Measurements from ENCODE around the gene HEATR1. TPM values are rescaled to one million over a fixed set of nuclear protein-coding genes. Genes with fewer than 3 reads are reported as not detected.

Gene HEATR1
- total RNA-seq, 1 experiment from 2014 or later = 43.0 TPM

DNA sequence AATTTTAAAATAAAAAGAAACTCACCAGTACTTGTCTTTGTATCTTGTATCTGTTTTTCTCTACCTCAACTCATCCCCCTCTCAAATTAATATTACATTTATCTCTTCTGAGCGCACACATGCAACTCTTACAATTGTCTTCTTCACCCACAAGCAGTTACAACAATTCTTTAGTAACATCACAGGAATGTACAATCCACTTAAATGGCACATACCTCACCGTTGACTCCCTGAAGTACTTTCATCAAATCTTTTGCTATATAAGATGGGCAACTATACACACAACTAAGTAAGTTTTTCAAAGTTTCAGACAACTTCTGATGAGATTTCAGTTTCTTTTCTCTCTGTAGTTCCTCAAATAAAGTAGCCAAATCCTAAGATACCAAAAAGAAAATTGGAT, 28.3 kb downstream of the HEATR1 start:
- no peak overlapping the region for H2AFZ ChIP-seq
- H3K79me2 ChIP-seq (ENCODE audit: low read depth) = no peaks in the 10 kb centered on the region
- H3K4me1 ChIP-seq (replicated peaks; ENCODE audit: insufficient read depth) = no peaks in the 10 kb centered on the region
- peaks cover 6% of the 10 kb centered on the region; the same call in 1 of the 2 replicates for H4K20me1 ChIP-seq (ENCODE audit: insufficient read depth)
- ChIA-PET CTCF (no interaction called here), POLR2A (ENCODE audit: unreplicated experiment) (no interaction called here)
- H3K9me3 ChIP-seq (ENCODE audit: insufficient read depth, low read depth) = no peaks in the 10 kb centered on the region
- H3K4me3 ChIP-seq = no peak overlapping the region
- intact Hi-C loops (cut with micrococcal nuclease; ENCODE audit: unreplicated experiment) = no loop called here
- DNase-seq = no peak
- TF ChIP-seq, protein P1, sequence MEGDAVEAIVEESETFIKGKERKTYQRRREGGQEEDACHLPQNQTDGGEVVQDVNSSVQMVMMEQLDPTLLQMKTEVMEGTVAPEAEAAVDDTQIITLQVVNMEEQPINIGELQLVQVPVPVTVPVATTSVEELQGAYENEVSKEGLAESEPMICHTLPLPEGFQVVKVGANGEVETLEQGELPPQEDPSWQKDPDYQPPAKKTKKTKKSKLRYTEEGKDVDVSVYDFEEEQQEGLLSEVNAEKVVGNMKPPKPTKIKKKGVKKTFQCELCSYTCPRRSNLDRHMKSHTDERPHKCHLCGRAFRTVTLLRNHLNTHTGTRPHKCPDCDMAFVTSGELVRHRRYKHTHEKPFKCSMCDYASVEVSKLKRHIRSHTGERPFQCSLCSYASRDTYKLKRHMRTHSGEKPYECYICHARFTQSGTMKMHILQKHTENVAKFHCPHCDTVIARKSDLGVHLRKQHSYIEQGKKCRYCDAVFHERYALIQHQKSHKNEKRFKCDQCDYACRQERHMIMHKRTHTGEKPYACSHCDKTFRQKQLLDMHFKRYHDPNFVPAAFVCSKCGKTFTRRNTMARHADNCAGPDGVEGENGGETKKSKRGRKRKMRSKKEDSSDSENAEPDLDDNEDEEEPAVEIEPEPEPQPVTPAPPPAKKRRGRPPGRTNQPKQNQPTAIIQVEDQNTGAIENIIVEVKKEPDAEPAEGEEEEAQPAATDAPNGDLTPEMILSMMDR (conservative IDR thresholded peaks at IDR 0.05) = no peak
- TF ChIP-seq EZH2 (IDR thresholded peaks at IDR 0.05; ENCODE audit: low read depth) = no peak
- no peak overlapping the region for H3K27ac ChIP-seq
- no peaks in the 10 kb centered on the region for H3K27me3 ChIP-seq (ENCODE audit: insufficient read depth, low read depth)
- H3F3A ChIP-seq (ENCODE audit: insufficient read depth, low read depth) = no peaks in the 10 kb centered on the region
- H3K36me3 ChIP-seq (ENCODE audit: low read depth) = peaks cover 41% of the 10 kb centered on the region
- H3K9me2 ChIP-seq (ENCODE audit: insufficient read depth) = no peaks in the 10 kb centered on the region
- no TSS peak for BruUV-seq (replicated peaks)
- H3K4me2 ChIP-seq = no peak overlapping the region

DNA sequence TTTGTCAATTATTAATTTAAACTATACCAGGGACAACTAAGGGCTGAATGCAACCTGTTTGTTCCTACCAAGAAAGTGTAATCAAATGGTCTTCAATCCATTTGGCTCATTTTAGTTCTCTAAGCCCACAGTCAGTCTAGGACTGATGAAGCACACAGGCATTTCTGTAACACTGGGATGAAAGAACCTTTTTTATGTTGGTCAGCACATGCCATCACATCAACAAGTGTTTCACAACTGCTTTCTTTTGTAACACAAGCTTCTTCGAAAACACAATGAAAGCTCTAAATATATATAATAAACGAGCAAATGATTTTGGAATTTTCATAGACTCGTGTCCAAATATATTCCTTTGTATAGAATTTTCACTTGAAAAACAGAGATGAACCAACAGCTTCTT, 28.8 kb downstream of the HEATR1 start:
- no peak for DNase-seq
- TF ChIP-seq, protein P1 (conservative IDR thresholded peaks at IDR 0.05) = no peak
- TF ChIP-seq EZH2 (IDR thresholded peaks at IDR 0.05; ENCODE audit: low read depth) = no peak

DNA sequence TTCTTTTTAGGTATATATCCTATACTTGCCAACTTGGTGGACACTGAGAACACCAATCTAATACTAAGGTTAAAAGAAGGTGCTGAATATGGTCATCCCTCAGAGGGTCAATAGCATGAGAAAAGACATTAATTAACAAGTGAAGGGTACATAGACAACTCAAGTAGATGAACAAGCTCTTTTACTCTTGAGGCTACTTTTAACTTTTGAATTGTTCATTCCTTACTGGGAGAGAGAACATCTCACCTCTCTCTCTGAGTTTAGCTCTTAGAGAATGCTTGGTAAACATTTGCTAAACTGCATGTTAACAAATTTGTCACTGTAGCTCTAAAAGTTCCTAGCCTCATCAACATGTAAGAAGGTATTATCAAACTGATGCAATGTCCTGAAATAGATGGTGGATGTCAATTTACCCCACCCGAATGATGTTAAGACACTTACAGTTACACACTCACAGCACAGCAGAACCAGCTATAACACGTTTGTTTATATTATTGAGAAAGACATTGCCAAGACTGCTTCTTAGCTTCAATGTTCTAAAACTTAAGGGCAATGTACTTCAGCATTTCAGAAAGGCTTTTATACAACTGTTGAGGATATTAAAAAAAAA, 35.9 kb downstream of the HEATR1 start:
- H3F3A ChIP-seq (ENCODE audit: insufficient read depth, low read depth) = no peaks in the 10 kb centered on the region
- intact Hi-C loops (cut with micrococcal nuclease; ENCODE audit: unreplicated experiment) = no loop called here
- H2AFZ ChIP-seq = no peak overlapping the region
- no peak overlapping the region for H3K4me3 ChIP-seq
- DNase-seq = no peak
- CTCF ChIA-PET = no interaction called here
- no peaks in the 10 kb centered on the region for H3K9me2 ChIP-seq (ENCODE audit: insufficient read depth)
- no peaks in the 10 kb centered on the region for H3K79me2 ChIP-seq (ENCODE audit: low read depth)
- no peaks in the 10 kb centered on the region for H4K20me1 ChIP-seq (ENCODE audit: insufficient read depth)
- BruUV-seq (replicated peaks) = no TSS peak
- POLR2A ChIA-PET (ENCODE audit: unreplicated experiment) = no interaction called here
- TF ChIP-seq, protein P1 (conservative IDR thresholded peaks at IDR 0.05) = no peak
- no peak for TF ChIP-seq EZH2 (IDR thresholded peaks at IDR 0.05; ENCODE audit: low read depth)
- no peaks in the 10 kb centered on the region for H3K4me1 ChIP-seq (replicated peaks; ENCODE audit: insufficient read depth)
- H3K36me3 ChIP-seq (ENCODE audit: low read depth) = peaks cover 56% of the 10 kb centered on the region
- no peaks in the 10 kb centered on the region for H3K27me3 ChIP-seq (ENCODE audit: insufficient read depth, low read depth)
- H3K27ac ChIP-seq = 0 out of 2 replicates have a peak overlapping the region, but pooled peaks have one; percentile 24
- H3K9me3 ChIP-seq (ENCODE audit: insufficient read depth, low read depth) = no peaks in the 10 kb centered on the region
- no peak overlapping the region for H3K4me2 ChIP-seq

More for the DNA sequence above, 28.8 kb downstream of the HEATR1 start:
- Histone ChIP-seq H3F3A (ENCODE audit: insufficient read depth, low read depth) (no peaks in the 10 kb centered on the region), H3K4me1 (replicated peaks; ENCODE audit: insufficient read depth) (no peaks in the 10 kb centered on the region), H4K20me1 (ENCODE audit: insufficient read depth) (peaks cover 6% of the 10 kb centered on the region; the same call in 1 of the 2 replicates), H3K4me3 (no peak overlapping the region), H3K36me3 (ENCODE audit: low read depth) (peaks cover 44% of the 10 kb centered on the region), H3K27ac (no peak overlapping the region), H3K9me2 (ENCODE audit: insufficient read depth) (no peaks in the 10 kb centered on the region), H3K4me2 (no peak overlapping the region), H3K79me2 (ENCODE audit: low read depth) (no peaks in the 10 kb centered on the region), H3K27me3 (ENCODE audit: insufficient read depth, low read depth) (no peaks in the 10 kb centered on the region), H3K9me3 (ENCODE audit: insufficient read depth, low read depth) (no peaks in the 10 kb centered on the region), H2AFZ (no peak overlapping the region)
- CTCF ChIA-PET = no interaction called here
- intact Hi-C loops (cut with micrococcal nuclease; ENCODE audit: unreplicated experiment) = no loop called here
- no TSS peak for BruUV-seq (replicated peaks)
- POLR2A ChIA-PET (ENCODE audit: unreplicated experiment) = no interaction called here
